CD14-positive monocyte (primary cell): ENCODE measurements around the gene CDK18. TPM values are rescaled to one million over a fixed set of nuclear protein-coding genes. Genes with fewer than 3 reads are reported as not detected.
A peak's percentile ranks its signal among the peaks of the same experiment; 100 is the strongest.

Experiments
- DNase-seq, 3 donors: peaks; one replicate each; pipeline ENCODE4 v3.0.0-alpha.2; 2011 to 2022
- H2AFZ ChIP-seq: 2 replicates; pipeline ENCODE4 v1.6.0; 2012; ENCODE audit warnings: mild to moderate bottlenecking, low read depth, low read length, inconsistent platforms; ENCODE audit not compliant: insufficient read depth, poor library complexity, severe bottlenecking
- H3K27ac ChIP-seq, 2 donors: 1 replicate in 1 of 2; 2 replicates in 1 of 2; pipeline ENCODE4 v1.5.1; 2012 to 2013; ENCODE audit warnings: low read length in 2 of 2, control low read depth in 1 of 2, inconsistent platforms in 1 of 2, low read depth in 1 of 2, mild to moderate bottlenecking in 1 of 2
- H3K27me3 ChIP-seq, 2 donors: one replicate each; pipeline versions ENCODE4 v1.6.0 to v1.6.1; 2011 to 2013; ENCODE audit warnings: low read length in 2 of 2; ENCODE audit not compliant: control insufficient read depth in 2 of 2, insufficient read depth in 2 of 2
- H3K36me3 ChIP-seq, 2 donors: replicated peaks in 1 of 2; 1 replicate in 1 of 2; 2 replicates in 1 of 2; pipeline versions ENCODE4 v1.5.1 to v1.6.1; 2012 to 2013; ENCODE audit warnings: low read length in 2 of 2, control low read depth in 1 of 2, inconsistent platforms in 1 of 2, mild to moderate bottlenecking in 1 of 2; ENCODE audit not compliant: insufficient read depth in 2 of 2, control insufficient read depth in 1 of 2
- H3K4me1 ChIP-seq, 2 donors: 1 replicate in 1 of 2; 2 replicates in 1 of 2; pipeline versions ENCODE4 v1.5.1 to v1.6.1; 2012 to 2013; ENCODE audit warnings: low read length in 2 of 2, control low read depth in 1 of 2, inconsistent platforms in 1 of 2, mild to moderate bottlenecking in 1 of 2, moderate library complexity in 1 of 2; ENCODE audit not compliant: insufficient read depth in 2 of 2, control insufficient read depth in 1 of 2
- H3K4me2 ChIP-seq: replicated peaks from 2 replicates; pipeline ENCODE3; 2012; ENCODE audit warnings: low read length, moderate library complexity, mild to moderate bottlenecking; ENCODE audit not compliant: poor library complexity, severe bottlenecking; ENCODE audit errors: extremely low read depth
- H3K4me3 ChIP-seq, 3 experiments: fragments of 200-600 bp in 1 of 3; sonication (generic) in 1 of 3; replicated peaks in 1 of 3; 1 replicate in 2 of 3; 2 replicates in 1 of 3; pipeline ENCODE4 v1.5.1; 2011 to 2013; ENCODE audit warnings: low read length in 3 of 3, mild to moderate bottlenecking in 3 of 3, control low read depth in 2 of 3, low read depth in 2 of 3, inconsistent platforms in 1 of 3, moderate library complexity in 1 of 3
- H3K79me2 ChIP-seq: 2 replicates; pipeline ENCODE4 v1.6.0; 2012; ENCODE audit warnings: mild to moderate bottlenecking, control low read depth, inconsistent platforms, low read length, moderate library complexity; ENCODE audit not compliant: insufficient read depth
- H3K9ac ChIP-seq: 2 replicates; pipeline ENCODE4 v1.6.0; 2017; ENCODE audit warnings: low read length, mild to moderate bottlenecking; ENCODE audit not compliant: insufficient read depth, poor library complexity, severe bottlenecking
- H3K9me3 ChIP-seq, 2 donors: replicated peaks in 1 of 2; 1 replicate in 1 of 2; 2 replicates in 1 of 2; pipeline versions ENCODE4 v1.5.1 to v1.6.1; 2012 to 2013; ENCODE audit warnings: low read length in 2 of 2, control low read depth in 1 of 2; ENCODE audit not compliant: control insufficient read depth in 1 of 2, insufficient read depth in 1 of 2
- H4K20me1 ChIP-seq: 2 replicates; pipeline ENCODE4 v1.6.0; 2012; ENCODE audit warnings: mild to moderate bottlenecking, low read length, control low read depth, moderate library complexity; ENCODE audit not compliant: insufficient read depth
- H3K27ac Mint-ChIP-seq, 7 donors: one replicate each; pipeline ENCODE4 v1.8.0; 2020; ENCODE audit warnings: mild to moderate bottlenecking in 7 of 7, mixed read lengths in 7 of 7, moderate library complexity in 6 of 7, inconsistent platforms in 2 of 7
- H3K27me3 Mint-ChIP-seq, 3 donors: one replicate each; pipeline ENCODE4 v1.8.0; 2021 to 2022; ENCODE audit warnings: low read depth in 3 of 3, mild to moderate bottlenecking in 3 of 3, mixed read lengths in 3 of 3, moderate library complexity in 3 of 3, inconsistent platforms in 1 of 3
- H3K36me3 Mint-ChIP-seq, 2 donors: one replicate each; pipeline ENCODE4 v1.8.0; 2020; ENCODE audit warnings: mixed read lengths in 2 of 2, inconsistent platforms in 1 of 2, mild to moderate bottlenecking in 1 of 2
- H3K4me1 Mint-ChIP-seq: one replicate; pipeline ENCODE4 v1.8.0; 2020; ENCODE audit warnings: mild to moderate bottlenecking, mixed read lengths
- H3K4me3 Mint-ChIP-seq, 2 donors: one replicate each; pipeline ENCODE4 v1.8.0; 2020; ENCODE audit warnings: mild to moderate bottlenecking in 2 of 2, mixed read lengths in 2 of 2, moderate library complexity in 1 of 2
- H3K9me3 Mint-ChIP-seq, 7 donors: one replicate each; pipeline ENCODE4 v1.8.0; 2020 to 2022; ENCODE audit warnings: mixed read lengths in 7 of 7, mild to moderate bottlenecking in 6 of 7, moderate library complexity in 6 of 7, inconsistent platforms in 2 of 7
- CTCF ChIP-seq: fragments of 200-600 bp; IDR thresholded peaks from one replicate; pipeline ENCODE4 v1.8.0; 2022; ENCODE audit warnings: antibody characterized with exemption, mild to moderate bottlenecking
- WGBS: methylation state at CpG from one replicate; pipeline ENCODE4 v1.1.5; 2013; ENCODE audit warnings: missing lambda C conversion rate; ENCODE audit not compliant: insufficient coverage; 5-methylcytosine and 5-hydroxymethylcytosine counted together
- intact Hi-C, 2 donors: fragments of 100-400 bp; cut with micrococcal nuclease; formaldehyde crosslinking; loops; one replicate each; pipeline versions ENCODE4 v1.15.0 to v1.15.1; 2023
- polyA plus RNA-seq, 3 donors: library from polyadenylated mRNA; depleted of rRNA in 1 of 3; unstranded in 2 of 3; stranded (reverse) in 1 of 3; fragments of 300-500 nt in 2 of 3; fragments of >200 nt in 1 of 3; fragmentation: Illumina TruSeq in 2 of 3; gene quantifications; 1 replicate in 2 of 3; 2 replicates in 1 of 3; pipeline ENCODE4 v1.2.3, GENCODE V29; 2012 to 2021

Gene CDK18
- polyA plus RNA-seq, 3 donors, result 0.48 to 4.4 (median 0.66) TPM

GRCh38 chr1:205568469-205569361, 64.2 kb downstream of the CDK18 start:
- Mint-ChIP-seq H3K4me1 (peaks cover 2% of the 10 kb centered on the region), H3K27ac (no peak overlapping the region), H3K27me3 (peaks cover 69 to 83% (median 76%) of the 10 kb centered on the region in 3 donors), H3K36me3 (no peaks in the 10 kb centered on the region), H3K9me3 (peaks cover 0 to 6% (median 3%) of the 10 kb centered on the region in 7 donors), H3K4me3 (peak overlapping the region in 1 of 2 donors; percentile 83)
- intact Hi-C loops, result no loop called here
- no peak for TF ChIP-seq CTCF
- 2% methylated on average over 80 of the region's 90 CpGs for WGBS
- Histone ChIP-seq H3K27me3 (peaks cover 48 to 70% of the 10 kb centered on the region in 2 donors), H3K4me1 (no peaks in the 10 kb centered on the region), H3K9ac (no peak overlapping the region), H2AFZ (no peak overlapping the region), H3K27ac (no peak overlapping the region), H3K36me3 (no peaks in the 10 kb centered on the region), H3K79me2 (no peaks in the 10 kb centered on the region), H3K4me2 (peak overlapping the region; percentile 29), H3K4me3 (no peak overlapping the region), H4K20me1 (no peaks in the 10 kb centered on the region), H3K9me3 (peaks cover 0 to 14% of the 10 kb centered on the region in 2 donors)
- DNase-seq, result no peak

- peaks cover 0 to 5% (median 3%) of the 10 kb centered on the region in 7 donors for H3K9me3 Mint-ChIP-seq
- H3K27ac ChIP-seq, result no peak overlapping the region
- peaks cover 48 to 67% of the 10 kb centered on the region in 2 donors for H3K27me3 ChIP-seq
- intact Hi-C loops, result no loop called here
- no peaks in the 10 kb centered on the region for H3K36me3 Mint-ChIP-seq
- no peaks in the 10 kb centered on the region for H4K20me1 ChIP-seq
- H3K36me3 ChIP-seq, result no peaks in the 10 kb centered on the region
- peaks cover 69 to 81% (median 73%) of the 10 kb centered on the region in 3 donors for H3K27me3 Mint-ChIP-seq
- 35% methylated on average over 17 of the region's 22 CpGs for WGBS
- peaks cover 2% of the 10 kb centered on the region for H3K4me1 Mint-ChIP-seq
- H3K4me2 ChIP-seq, result no peak overlapping the region
- DNase-seq, result no peak
- no peak for TF ChIP-seq CTCF
- no peak overlapping the region for H3K4me3 ChIP-seq
- H3K4me3 Mint-ChIP-seq, result peak overlapping the region in 1 of 2 donors; percentile 60
- H3K27ac Mint-ChIP-seq, result no peak overlapping the region
- no peaks in the 10 kb centered on the region for H3K79me2 ChIP-seq
- H3K9me3 ChIP-seq, result peaks cover 0 to 14% of the 10 kb centered on the region in 2 donors
- no peak overlapping the region for H2AFZ ChIP-seq
- no peaks in the 10 kb centered on the region for H3K4me1 ChIP-seq
- H3K9ac ChIP-seq, result no peak overlapping the region
These were observed 65.1 kb downstream of the CDK18 start for GRCh38 chr1:205569411-205570172.
